Memory B cell (primary cell): Measurements from ENCODE around the gene PRDM16.

Experiments
- ATAC-seq: fragments of 150-1000 bp; cut with Tn5 transposase; 2 replicates; pipeline ENCODE4 v1.10.0; 2021; ENCODE audit warnings: low read depth, mild to moderate bottlenecking, moderate library complexity
- DNase-seq, 2 donors: peaks; one replicate each; pipeline ENCODE4 v3.0.0; 2022; ENCODE audit warnings: low spot score in 2 of 2
- H3K27ac Mint-ChIP-seq: one replicate; pipeline ENCODE4 v1.8.0; 2022; ENCODE audit warnings: mild to moderate bottlenecking, moderate library complexity, mixed read lengths
- H3K27me3 Mint-ChIP-seq: one replicate; pipeline ENCODE4 v1.8.0; 2022; ENCODE audit warnings: mixed read lengths
- H3K36me3 Mint-ChIP-seq: one replicate; pipeline ENCODE4 v1.8.0; 2022; ENCODE audit warnings: mild to moderate bottlenecking, mixed read lengths
- H3K4me1 Mint-ChIP-seq: one replicate; pipeline ENCODE4 v1.8.0; 2022; ENCODE audit warnings: mixed read lengths
- H3K4me3 Mint-ChIP-seq: one replicate; pipeline ENCODE4 v1.8.0; 2022; ENCODE audit warnings: mild to moderate bottlenecking, moderate library complexity, mixed read lengths
- H3K9me3 Mint-ChIP-seq: one replicate; pipeline ENCODE4 v1.8.0; 2022; ENCODE audit warnings: mixed read lengths

The PRDM16 gene

DNA sequence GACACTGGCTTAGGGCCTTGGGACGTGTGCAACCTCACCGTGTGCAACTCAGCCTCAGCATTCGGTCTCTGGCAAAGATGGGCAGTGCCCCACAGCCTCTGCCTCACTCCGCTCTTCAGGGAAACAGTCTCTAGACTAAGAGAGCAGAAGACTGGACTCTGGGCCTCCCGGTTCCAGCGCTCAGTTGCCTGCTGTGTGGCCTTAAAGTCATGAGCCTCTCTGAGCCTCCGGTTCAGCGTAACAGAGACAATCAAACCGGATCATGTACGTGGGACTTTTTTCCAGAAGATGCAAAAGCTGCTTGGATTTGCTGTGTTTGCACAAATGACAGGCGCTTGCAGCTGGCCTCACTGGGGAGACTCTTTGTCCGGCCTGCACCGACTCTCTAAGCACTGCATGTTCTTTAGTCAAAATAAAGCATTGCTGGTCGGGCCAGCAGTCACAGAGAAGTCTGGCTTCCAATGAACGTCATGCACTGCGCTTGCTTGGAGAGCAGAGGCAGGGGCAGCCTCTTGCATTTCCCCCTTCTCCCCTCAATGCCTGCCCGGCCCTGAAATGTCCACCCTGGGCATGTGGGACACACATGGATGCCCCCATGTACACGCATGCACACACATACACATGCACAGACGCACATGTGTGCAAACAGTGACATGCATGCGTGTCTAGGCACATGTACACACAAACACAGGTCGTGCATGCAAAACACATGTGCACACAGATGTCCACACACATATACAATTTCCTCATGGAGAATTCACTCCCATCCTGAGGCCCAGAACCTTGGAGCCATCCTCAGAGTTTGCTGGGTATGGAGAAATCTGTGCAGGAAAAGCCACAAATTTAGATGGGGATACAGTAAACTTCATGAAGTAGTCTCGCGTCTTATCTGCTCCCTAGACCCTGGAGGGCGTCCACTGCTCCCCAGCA, 152.4 kb downstream of the PRDM16 start:
- Mint-ChIP-seq H3K27ac (no peak overlapping the region), H3K9me3 (no peaks in the 10 kb centered on the region), H3K36me3 (no peaks in the 10 kb centered on the region), H3K4me3 (no peak overlapping the region), H3K4me1 (peaks cover 2% of the 10 kb centered on the region), H3K27me3 (no peaks in the 10 kb centered on the region)
- no peak for ATAC-seq
- no peak for DNase-seq

DNA sequence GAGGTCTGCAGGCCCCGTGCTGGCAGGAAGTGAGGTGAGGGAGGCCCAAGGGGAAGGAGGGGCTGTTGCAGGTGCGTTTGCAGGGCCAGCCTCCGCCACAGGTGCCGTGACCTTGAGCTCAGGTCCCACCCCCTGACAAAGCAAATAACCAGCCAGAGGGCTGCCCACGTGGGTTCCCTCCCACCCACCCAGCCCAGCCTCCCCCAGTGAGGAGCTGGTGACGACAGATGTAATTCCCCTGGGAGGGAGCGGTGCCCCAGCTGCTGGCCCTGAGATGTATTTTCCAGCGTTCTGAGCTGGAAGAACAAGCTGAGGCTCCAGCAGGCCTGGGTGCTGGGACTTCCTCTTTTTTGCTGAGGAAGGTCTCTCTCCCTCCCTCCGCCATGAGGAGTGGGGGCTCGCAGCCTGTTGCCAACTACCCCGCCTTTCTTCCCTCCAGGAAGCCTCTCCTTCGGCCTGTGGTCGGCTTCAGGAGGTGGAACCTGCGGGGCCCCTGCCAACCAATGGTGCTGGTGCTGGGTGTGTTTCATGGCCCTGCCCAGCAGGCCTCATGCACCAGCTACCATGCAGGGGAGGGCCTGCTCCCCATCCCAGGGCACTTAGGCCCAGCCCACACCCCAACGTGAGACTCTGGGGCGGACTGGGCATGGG, 153.2 kb downstream of the PRDM16 start:
- H3K4me1 Mint-ChIP-seq, result peaks cover 2% of the 10 kb centered on the region
- H3K9me3 Mint-ChIP-seq, result no peaks in the 10 kb centered on the region
- H3K4me3 Mint-ChIP-seq, result no peak overlapping the region
- H3K27me3 Mint-ChIP-seq, result no peaks in the 10 kb centered on the region
- no peak overlapping the region for H3K27ac Mint-ChIP-seq
- H3K36me3 Mint-ChIP-seq, result no peaks in the 10 kb centered on the region
- DNase-seq (no peak), ATAC-seq (peak; percentile 24)

DNA sequence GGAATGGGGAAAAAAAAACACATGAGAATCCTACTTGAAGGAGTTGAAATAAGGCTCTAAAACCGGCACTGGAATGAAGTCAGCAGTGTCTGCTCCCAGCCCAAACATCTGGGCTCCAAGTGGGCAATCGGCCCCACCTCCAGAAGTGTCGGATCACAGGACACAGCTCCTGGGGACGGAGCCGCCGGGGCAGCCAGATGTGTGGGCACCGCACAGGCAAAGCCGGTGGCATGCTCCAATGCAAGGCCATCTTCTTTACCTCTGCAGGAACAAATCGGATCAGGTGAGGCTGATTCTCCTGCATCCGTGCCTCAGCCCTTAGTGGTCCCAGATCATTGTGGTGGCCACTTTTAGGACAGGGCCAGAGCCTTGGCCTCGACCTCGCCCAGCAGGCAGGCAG, 156.7 kb downstream of the PRDM16 start:
- Mint-ChIP-seq H3K27ac (no peak overlapping the region), H3K27me3 (peaks cover 2% of the 10 kb centered on the region), H3K9me3 (no peaks in the 10 kb centered on the region), H3K4me3 (no peak overlapping the region), H3K4me1 (peaks cover 2% of the 10 kb centered on the region), H3K36me3 (no peaks in the 10 kb centered on the region)
- DNase-seq, result no peak
- ATAC-seq, result no peak

DNA sequence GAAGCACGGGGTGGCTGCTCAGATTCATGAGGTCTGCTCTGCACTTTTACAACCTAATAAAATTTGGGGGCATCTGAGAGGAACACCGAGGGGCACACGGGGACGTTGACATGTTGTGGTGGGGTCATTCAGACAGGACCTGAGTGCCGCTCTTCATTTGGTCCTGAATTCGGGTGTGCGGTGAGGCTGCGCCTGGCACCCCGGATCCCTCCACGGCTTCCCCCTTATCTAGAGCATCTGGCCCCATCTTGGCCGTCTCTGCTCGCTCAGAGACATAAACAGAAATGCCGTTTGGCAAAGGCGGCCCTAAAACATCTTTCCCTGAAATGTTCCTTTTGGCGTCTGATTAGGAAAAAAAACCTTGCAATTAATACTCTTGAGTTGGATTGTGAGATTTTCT, 157.2 kb downstream of the PRDM16 start:
- Mint-ChIP-seq H3K4me1 (peaks cover 2% of the 10 kb centered on the region), H3K27ac (no peak overlapping the region), H3K27me3 (peaks cover 2% of the 10 kb centered on the region), H3K9me3 (no peaks in the 10 kb centered on the region), H3K36me3 (no peaks in the 10 kb centered on the region), H3K4me3 (no peak overlapping the region)
- DNase-seq (no peak), ATAC-seq (no peak)

DNA sequence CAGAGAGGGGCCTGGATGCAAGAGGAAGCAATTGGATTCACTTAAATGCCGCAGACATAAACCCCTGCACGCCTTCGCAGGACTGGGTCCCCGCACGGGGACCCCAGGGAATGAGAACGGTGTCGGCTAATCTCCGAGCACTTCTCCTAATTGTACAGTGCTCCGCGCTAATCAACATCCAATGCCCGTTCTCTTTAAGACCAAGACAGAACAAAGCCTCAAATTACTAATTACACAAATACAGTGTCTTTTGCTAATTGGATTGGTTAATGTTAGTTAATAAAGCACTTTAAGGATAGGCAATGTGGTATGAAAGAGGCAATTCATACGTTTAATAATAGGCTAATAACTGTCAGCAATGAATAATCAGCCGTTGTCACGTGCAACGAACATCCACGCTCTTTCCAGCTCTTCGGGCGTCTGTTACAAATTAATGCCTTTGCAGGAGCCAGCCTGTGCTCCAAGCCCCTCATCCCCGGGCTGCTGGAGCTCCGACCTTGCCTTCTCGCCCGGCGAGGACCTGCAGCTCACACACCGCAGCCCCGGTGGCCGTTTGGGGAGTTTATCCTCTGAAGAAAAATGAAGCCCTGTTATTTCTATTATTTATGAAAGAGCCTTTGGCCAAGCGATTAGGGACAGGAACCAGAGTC, 157.8 kb downstream of the PRDM16 start:
- no peak for ATAC-seq
- no peaks in the 10 kb centered on the region for H3K36me3 Mint-ChIP-seq
- H3K27ac Mint-ChIP-seq, result no peak overlapping the region
- peaks cover 2% of the 10 kb centered on the region for H3K27me3 Mint-ChIP-seq
- no peaks in the 10 kb centered on the region for H3K9me3 Mint-ChIP-seq
- DNase-seq, result no peak
- H3K4me1 Mint-ChIP-seq, result no peaks in the 10 kb centered on the region
- no peak overlapping the region for H3K4me3 Mint-ChIP-seq

DNA sequence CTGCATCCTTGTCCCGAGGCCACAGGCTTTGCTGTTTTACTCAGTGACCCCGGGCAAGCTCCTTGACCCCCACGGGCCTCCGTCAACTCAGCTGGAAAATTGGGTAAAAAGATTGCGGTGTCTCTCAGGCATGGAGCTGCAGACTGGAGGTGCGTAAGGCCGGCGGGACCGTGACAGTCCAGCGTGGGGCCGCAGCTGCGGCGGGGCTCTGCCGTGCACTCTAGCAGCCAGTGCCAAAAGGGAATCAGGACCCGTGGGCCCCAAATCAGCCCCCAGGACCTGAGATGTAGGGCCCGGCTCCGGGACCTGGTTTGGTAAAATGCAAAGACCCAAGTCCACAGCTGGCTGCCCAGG, 158.3 kb downstream of the PRDM16 start:
- no peak overlapping the region for H3K27ac Mint-ChIP-seq
- no peaks in the 10 kb centered on the region for H3K9me3 Mint-ChIP-seq
- DNase-seq, result no peak
- no peaks in the 10 kb centered on the region for H3K4me1 Mint-ChIP-seq
- H3K4me3 Mint-ChIP-seq, result no peak overlapping the region
- ATAC-seq, result no peak
- no peaks in the 10 kb centered on the region for H3K36me3 Mint-ChIP-seq
- H3K27me3 Mint-ChIP-seq, result peaks cover 2% of the 10 kb centered on the region

DNA sequence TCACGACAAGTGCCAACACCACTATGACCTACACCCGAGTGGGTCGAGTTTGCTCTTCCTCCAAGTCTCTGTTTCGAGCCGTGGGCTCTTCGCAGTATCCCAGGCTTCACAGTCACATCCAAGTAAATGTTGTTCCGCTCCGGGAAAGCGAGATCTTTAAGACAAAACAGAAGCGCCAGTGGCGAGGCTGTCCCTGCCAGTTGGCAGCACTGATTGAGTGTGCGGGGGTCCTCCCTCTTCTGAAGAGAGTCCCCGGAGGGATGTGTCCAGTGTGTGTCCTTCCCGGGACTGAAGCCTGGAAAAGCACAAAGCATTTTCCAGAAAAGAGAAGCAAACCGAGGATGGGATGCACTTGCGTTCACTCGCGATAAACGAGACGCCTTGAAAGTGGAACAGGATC, 158.9 kb downstream of the PRDM16 start:
- ATAC-seq (no peak), DNase-seq (no peak)
- no peaks in the 10 kb centered on the region for H3K9me3 Mint-ChIP-seq
- no peaks in the 10 kb centered on the region for H3K36me3 Mint-ChIP-seq
- H3K27ac Mint-ChIP-seq, result no peak overlapping the region
- H3K4me1 Mint-ChIP-seq, result no peaks in the 10 kb centered on the region
- peaks cover 2% of the 10 kb centered on the region for H3K27me3 Mint-ChIP-seq
- no peak overlapping the region for H3K4me3 Mint-ChIP-seq

DNA sequence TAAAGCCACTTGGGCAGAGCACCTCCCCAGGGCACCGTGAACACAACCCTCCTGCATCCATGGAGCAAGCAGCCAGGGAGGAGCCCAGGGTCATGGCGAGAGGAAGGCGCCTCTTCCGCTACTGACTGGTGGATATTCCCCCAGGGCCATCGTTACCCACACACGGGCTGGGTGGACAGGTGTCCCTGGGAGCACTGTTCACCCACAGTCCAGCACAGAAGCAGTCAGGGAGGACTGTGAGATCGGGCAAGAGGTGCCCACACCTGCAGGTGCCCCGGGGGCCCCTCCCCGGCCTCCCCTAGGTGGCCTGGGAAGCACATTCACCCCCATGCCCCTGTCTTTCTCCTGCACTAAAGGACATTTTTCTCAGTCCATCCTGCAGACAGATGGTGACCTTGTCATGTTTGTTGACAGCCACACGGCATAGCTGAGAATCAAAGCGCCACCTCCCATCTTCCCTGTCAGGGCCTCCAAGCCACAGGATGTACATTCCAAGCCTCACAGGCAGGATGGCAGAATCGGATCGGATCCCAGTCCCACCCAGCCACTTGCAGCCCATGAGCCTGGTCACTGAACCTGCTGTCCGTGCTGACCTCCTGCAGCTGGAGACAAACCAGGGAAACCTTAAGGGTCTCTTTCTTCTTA, 160.2 kb downstream of the PRDM16 start:
- DNase-seq, result no peak
- no peak for ATAC-seq
- no peaks in the 10 kb centered on the region for H3K36me3 Mint-ChIP-seq
- no peak overlapping the region for H3K27ac Mint-ChIP-seq
- H3K4me1 Mint-ChIP-seq, result no peaks in the 10 kb centered on the region
- H3K27me3 Mint-ChIP-seq, result peaks cover 2% of the 10 kb centered on the region
- H3K9me3 Mint-ChIP-seq, result no peaks in the 10 kb centered on the region
- H3K4me3 Mint-ChIP-seq, result no peak overlapping the region

DNA sequence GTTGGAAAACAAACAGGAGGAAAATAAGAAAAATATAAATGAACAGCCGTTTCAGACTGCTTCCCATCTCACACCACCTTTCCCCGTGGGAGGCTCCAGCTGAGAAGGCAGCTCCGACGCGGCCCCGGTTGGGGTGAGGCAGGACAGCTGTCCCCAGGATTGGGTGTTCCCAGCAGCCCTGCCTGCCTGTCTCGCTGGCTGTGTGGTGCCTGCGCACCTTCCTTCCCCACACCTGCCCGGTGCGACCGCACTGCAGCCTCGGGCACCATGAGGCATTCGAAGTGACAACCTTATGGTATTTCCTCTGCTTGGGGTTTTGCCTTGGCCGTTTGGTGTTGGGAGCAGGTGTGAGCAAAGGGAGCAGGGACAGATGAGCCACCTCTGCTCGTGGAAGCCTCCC, 161.6 kb downstream of the PRDM16 start:
- no peaks in the 10 kb centered on the region for H3K4me1 Mint-ChIP-seq
- no peaks in the 10 kb centered on the region for H3K36me3 Mint-ChIP-seq
- no peak for DNase-seq
- peaks cover 2% of the 10 kb centered on the region for H3K27me3 Mint-ChIP-seq
- no peak overlapping the region for H3K27ac Mint-ChIP-seq
- no peak for ATAC-seq
- H3K9me3 Mint-ChIP-seq, result no peaks in the 10 kb centered on the region
- no peak overlapping the region for H3K4me3 Mint-ChIP-seq

DNA sequence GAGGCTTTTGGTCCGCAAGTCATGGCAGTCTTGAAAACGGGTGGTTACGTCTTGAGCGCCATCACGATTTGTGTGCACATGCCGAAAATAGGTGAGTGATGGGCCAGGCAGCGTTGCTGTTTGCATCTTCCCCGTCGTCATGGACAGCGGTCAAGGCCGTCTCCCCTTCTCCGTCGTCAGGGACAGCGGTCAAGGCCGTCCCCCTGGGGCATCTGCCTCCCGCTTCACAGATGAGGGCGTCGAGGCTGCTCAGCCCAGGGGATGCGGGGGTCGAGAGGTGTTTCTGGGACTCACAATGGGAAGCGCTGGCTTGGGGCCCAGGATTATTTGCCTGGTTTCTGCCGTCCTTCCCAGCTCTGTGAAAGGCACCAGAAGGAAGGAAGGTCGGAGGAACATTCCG, 162.2 kb downstream of the PRDM16 start:
- no peaks in the 10 kb centered on the region for H3K9me3 Mint-ChIP-seq
- H3K4me1 Mint-ChIP-seq, result no peaks in the 10 kb centered on the region
- no peak overlapping the region for H3K4me3 Mint-ChIP-seq
- DNase-seq (no peak), ATAC-seq (no peak)
- no peaks in the 10 kb centered on the region for H3K36me3 Mint-ChIP-seq
- H3K27me3 Mint-ChIP-seq, result peaks cover 2% of the 10 kb centered on the region
- H3K27ac Mint-ChIP-seq, result no peak overlapping the region

DNA sequence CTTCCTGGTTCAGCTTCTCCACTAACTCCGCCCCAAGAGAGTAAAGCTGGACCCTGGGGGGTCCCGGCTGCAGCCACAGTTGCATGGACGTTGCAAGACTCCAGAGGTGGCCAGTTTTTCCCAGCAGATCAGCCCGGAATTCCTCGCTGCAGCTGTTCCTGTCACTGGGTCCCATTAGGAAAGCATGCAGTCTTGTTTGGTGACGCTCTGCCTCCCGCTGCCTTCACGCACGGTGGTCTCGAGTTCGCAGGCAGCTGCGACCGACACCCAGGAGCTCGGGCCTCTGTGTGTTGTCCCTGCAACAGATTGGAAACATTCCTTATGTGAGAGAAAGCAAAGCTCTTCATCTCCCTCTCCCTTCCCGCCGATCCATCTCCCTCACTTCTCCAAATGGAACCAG, 162.8 kb downstream of the PRDM16 start:
- H3K4me3 Mint-ChIP-seq, result no peak overlapping the region
- H3K27ac Mint-ChIP-seq, result no peak overlapping the region
- DNase-seq (no peak), ATAC-seq (no peak)
- peaks cover 2% of the 10 kb centered on the region for H3K27me3 Mint-ChIP-seq
- H3K9me3 Mint-ChIP-seq, result no peaks in the 10 kb centered on the region
- H3K4me1 Mint-ChIP-seq, result no peaks in the 10 kb centered on the region
- H3K36me3 Mint-ChIP-seq, result no peaks in the 10 kb centered on the region

DNA sequence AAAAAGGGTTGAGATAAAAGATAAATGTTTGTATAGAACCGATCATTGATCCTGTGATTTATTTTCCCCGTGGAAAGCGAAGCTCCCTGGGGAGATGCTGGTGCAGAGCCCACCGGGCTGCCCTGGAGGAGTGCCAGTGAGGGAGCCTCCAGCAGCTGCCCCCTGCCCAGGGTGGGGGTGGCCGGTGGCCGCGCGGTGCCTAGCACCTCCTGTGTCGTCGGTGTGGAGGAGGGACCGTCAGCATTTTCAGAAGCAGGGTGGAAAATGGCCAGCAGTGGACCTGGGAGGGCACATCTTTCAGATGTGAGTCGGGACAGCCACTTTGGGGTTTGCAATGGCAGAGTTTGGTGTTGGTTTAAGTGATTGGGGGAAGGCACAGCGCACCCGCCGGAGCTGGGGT, 164.0 kb downstream of the PRDM16 start:
- no peak for ATAC-seq
- Mint-ChIP-seq H3K9me3 (no peaks in the 10 kb centered on the region), H3K27ac (no peak overlapping the region), H3K36me3 (no peaks in the 10 kb centered on the region), H3K27me3 (peaks cover 2% of the 10 kb centered on the region), H3K4me1 (no peaks in the 10 kb centered on the region), H3K4me3 (no peak overlapping the region)
- DNase-seq, result no peak

DNA sequence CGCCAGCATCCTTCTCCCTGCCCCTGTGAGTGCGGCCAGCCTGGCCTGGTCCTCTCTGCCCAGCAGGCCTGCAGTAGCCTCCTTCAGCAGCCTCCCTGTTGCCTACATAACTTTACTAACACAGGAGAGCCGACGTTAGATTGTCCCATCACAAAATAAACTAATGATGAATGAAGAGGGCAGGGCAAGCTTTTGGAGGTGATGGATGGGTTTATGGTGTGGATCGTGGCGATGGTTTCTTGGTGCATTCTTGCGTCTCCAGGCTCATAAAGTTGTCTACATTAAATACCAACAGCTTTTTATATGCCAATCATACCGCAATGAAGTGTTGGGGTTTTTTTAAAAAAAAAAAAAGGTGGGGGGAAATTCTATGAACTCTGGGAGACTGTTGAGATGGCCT, 164.5 kb downstream of the PRDM16 start:
- ATAC-seq (no peak), DNase-seq (no peak)
- Mint-ChIP-seq H3K4me1 (no peaks in the 10 kb centered on the region), H3K9me3 (no peaks in the 10 kb centered on the region), H3K36me3 (no peaks in the 10 kb centered on the region), H3K27me3 (peaks cover 2% of the 10 kb centered on the region), H3K27ac (no peak overlapping the region), H3K4me3 (no peak overlapping the region)

DNA sequence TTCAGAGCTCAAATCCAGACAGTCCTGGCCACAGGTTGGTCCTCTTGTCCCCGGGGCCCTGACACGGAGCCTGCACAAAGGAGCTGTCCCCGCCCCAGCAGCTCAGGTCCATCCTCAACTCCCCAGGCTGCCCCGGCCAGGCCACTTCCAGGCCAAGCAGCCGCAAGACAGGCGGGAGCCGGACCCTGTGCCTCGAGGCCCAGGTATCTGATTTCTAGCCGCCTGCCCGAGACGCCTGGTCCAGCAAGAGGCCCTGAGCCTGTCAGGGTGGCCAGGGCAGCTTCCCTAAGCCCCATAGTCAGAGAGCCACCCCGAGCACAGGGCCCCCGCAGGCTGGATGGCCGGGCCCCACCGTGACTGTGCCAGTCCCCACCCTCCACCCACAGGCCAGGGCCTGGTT, 165.3 kb downstream of the PRDM16 start:
- DNase-seq (no peak), ATAC-seq (no peak)
- Mint-ChIP-seq H3K9me3 (no peaks in the 10 kb centered on the region), H3K4me1 (no peaks in the 10 kb centered on the region), H3K27me3 (no peaks in the 10 kb centered on the region), H3K27ac (no peak overlapping the region), H3K4me3 (no peak overlapping the region), H3K36me3 (no peaks in the 10 kb centered on the region)
